Measurements from ENCODE around the gene ZNF146.
"Not testable (repeated sequence)": the region's sequence is repeated elsewhere in the genome, so short reads cannot be mapped to it uniquely, and the experiment has no call there.

Gene ZNF146

GRCh38 chr19:36214386-36215275, at the start of gene ZNF146, which contains the start of gene ZNF565:
Gene ZNF146, plus strand, starts transcription at chr19:36215106. Its CDS starts 21,335 bp downstream, at chr19:36236441.
Gene ZNF565, minus strand, starts transcription at chr19:36214665. Its CDS starts 12,680 bp downstream, at chr19:36201985.
- DNase-seq, result peak; percentile 98

DNA sequence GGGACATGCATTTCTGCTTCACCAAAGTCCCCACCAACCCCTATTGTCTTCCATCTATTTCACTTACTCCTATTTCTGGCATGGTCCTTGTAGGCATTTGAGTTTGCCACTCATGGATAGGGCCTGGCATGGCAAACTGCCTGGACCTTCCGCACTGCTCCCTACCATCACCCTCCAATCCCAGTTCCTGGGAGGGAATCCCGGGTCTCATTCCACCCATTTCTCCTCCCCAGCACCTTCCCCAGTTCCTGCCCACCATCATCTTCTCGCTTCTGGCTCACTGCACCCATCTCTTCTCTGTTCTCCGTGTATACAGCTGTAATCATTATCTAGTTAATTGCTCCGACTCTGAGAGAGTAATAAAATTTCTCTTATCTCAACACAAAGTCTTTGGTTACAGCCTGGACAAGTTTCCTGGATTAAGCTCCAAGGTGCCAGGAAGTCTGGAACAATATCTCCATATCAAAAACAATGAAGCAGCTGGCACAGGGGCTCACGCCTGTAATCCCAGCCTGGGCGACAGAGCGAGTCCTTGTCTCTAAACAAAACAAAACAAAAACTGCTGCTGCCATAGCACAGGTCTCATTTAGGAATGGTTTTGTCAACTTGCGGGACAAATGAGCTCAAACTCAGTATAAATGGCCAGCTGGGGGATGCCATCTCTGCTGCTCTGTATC, 45.7 kb upstream of the ZNF146 start:
- DNase-seq, result peak; percentile 46

GRCh38 chr19:36172852-36173251, 42.1 kb upstream of the ZNF146 start:
- DNase-seq, result no peak

GRCh38 chr19:36173846-36174245, 41.1 kb upstream of the ZNF146 start:
- DNase-seq, result not testable (repeated sequence)

DNA sequence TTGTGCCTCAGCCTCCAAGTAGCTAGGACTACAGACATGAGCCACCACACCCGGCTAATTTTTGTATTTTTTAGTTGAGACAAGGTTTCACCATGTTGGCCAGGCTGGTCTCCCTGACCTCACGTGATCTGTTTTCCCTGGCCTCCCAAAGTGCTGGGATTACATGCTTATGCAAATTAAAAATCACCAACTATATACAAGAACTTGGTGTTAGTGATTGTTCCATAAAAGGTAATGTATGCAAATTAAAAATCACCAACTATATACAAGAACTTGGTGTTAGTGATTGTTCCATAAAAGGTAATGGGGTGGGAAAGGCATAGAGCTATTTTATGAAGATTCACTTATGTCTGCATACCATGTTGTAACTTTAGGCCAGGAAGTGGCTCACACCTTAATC, 35.8 kb upstream of the ZNF146 start:
- not testable (repeated sequence) for DNase-seq

DNA sequence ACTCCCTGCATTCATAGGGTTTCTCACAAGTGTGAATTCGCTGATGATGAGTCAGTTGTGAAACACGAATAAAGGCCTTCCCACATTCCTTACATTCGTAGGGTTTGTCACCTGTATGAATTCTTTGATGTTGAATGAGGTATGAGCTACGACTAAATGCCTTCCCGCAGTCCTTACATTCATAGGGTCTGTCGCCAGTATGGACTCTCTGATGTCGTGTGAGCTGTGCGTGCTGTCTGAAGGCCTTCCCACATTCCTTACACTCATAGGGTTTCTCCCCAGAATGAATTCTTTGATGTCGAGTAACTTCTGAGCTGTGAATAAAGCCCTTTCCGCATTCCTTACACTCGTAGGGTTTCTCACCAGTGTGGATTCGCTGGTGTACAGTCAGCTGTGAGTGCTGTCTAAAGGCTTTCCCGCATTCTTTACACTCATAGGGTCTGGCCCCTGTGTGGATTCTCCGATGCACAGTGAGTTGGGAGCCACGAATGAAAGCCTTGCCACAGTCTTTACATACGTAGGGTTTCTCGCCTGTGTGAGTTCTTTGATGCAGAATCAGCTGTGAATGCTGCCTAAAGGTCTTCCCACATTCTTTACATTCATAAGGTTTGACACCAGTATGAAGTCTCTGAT, 32.2 kb upstream of the ZNF146 start:
- DNase-seq, result no peak

DNA sequence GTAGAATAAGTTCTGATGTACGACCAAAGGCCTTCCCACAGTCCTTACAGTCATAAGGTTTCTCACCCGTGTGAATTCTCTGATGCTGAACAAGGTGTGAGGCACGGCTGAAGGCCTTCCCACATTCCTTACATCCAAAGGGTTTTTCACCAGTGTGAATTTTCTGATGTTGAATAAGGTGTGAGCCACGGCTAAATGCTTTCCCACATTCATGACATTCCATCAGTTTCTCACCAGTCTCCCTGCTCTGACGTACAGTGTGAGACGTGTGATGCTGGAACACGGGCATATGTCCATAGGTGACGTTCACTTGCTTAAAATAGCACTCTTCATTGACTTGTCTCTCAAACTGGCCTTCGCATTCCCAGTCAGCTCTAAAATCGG, 31.7 kb upstream of the ZNF146 start:
- no peak for DNase-seq

DNA sequence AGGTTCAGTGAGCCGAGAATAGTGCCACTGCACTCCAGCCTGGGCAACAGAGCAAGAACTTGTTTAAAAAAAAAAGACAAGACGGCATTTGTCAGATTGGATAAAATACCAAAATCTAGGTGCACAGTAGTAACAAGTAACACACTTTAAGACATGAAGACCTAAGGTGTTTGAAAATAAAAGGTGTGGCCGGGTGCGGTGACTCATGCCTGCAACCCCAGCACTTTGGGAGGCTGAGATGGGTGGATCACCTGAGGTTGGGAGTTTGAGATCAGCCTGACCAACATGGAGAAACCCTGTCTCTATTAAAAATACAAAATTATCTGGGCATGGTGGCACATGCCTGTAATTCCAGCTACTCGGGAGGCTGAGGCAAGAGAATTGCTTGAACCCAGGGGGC, 28.2 kb upstream of the ZNF146 start:
- not testable (repeated sequence) for DNase-seq

GRCh38 chr19:36196249-36196648, 18.7 kb upstream of the ZNF146 start:
- no peak for DNase-seq

GRCh38 chr19:36198119-36198518, 16.8 kb upstream of the ZNF146 start:
- DNase-seq, result no peak

DNA sequence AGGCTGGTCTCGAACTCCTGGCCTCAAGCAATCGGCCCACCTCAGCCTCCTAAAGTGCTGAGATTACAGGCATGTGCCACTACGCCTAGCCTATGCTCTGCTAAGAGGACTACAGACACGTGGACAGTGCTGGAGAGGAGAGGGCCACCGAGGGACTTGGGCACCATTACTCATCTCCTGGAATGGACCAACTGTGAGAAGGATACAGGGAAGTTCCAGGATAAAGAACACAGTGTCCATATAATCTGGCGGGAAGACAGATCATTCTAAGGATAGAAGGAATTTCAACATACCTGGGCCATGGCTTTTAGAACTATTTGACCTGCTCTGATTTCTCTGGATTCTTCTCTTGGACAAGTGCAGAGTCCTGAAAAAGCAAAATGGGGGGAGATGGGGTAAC, 13.2 kb upstream of the ZNF146 start:
- no peak for DNase-seq

DNA sequence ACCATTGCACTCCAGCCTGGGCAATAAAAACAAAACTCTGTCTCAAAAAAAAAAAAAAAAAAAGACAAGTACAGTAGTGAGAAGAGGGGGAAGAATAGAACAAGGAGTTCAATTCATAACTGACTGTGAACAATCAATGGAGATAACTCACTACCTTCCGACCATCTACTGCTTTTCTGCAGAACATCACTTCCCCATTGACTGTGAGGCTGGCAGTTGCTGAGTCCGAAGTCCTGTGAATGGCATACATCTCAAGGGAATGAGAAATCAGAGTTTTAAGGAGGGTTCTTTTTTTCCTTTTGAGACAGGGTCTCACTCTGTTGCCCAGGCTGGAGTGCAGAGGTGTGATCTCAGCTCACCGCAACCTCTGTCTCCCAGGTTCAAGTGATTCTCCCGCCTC, 11.6 kb upstream of the ZNF146 start:
- no peak for DNase-seq

DNA sequence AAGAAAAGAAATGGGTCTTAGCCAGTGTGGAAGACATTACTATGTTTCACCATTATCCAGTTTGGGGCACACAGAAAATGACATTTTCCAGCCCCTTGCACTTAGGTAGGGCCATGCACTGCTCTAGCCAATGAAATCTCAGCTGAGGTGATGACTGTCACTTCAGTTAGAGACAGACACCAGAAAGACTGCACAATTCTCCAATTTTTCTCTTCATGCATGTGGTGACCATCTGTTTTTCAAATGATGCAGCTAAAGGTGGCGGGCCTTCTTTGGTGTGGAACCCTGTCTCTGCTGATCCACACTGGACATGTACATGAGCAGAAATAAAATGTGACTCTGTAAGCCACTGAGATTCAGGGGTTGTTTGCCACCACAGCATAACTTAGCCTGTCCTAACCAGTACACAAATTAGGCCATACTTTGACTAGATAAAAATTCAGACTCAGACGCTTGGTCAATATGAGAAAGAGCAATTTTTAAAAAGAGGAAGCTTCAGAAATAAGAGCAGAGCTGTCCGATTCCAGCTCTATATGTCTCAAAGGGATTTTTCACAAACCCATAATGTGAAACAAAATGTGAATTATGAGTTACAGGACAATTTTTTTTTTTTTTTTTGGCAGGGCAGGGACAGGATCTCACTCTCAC, 7.2 kb upstream of the ZNF146 start:
- no peak for DNase-seq

DNA sequence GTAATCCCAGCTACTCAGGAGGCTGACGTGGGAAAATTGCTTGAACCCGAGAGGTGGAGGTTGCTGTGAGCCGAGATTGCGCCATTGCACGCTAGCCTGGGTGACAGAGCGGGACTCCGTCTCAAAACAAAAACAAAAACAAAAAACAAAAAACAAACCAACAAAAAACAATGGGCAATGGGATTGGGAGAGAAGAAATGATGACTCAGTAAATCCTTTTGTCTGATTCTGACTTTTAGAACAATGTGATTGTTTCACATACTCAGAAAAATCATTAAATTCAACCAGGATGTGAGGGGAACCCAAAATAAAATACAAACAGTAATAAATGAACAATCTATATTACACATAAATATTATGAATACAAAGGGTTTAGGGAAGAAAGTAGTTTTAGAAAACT, 5.5 kb upstream of the ZNF146 start:
- no peak for DNase-seq

DNA sequence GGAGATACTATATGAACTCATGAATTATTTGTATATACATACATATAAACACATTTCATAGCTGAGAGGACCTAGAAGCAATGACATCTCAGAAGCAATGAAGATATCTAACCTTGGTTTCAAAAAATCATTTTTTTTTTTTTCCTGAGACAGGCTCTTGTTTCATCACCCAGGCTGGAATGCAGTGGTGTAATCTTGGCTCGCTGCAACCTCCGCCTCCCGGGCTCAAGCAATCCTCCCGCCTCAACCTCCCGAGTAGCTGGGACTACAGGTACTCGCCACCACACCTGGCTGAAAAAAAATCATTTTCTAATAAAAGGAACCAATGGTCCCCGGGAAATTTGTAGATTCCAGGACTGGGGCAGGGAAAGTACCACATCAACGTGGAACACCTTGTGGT, 4.4 kb upstream of the ZNF146 start:
- no peak for DNase-seq

GRCh38 chr19:36212895-36213294, 2.0 kb upstream of the ZNF146 start:
- no peak for DNase-seq

DNA sequence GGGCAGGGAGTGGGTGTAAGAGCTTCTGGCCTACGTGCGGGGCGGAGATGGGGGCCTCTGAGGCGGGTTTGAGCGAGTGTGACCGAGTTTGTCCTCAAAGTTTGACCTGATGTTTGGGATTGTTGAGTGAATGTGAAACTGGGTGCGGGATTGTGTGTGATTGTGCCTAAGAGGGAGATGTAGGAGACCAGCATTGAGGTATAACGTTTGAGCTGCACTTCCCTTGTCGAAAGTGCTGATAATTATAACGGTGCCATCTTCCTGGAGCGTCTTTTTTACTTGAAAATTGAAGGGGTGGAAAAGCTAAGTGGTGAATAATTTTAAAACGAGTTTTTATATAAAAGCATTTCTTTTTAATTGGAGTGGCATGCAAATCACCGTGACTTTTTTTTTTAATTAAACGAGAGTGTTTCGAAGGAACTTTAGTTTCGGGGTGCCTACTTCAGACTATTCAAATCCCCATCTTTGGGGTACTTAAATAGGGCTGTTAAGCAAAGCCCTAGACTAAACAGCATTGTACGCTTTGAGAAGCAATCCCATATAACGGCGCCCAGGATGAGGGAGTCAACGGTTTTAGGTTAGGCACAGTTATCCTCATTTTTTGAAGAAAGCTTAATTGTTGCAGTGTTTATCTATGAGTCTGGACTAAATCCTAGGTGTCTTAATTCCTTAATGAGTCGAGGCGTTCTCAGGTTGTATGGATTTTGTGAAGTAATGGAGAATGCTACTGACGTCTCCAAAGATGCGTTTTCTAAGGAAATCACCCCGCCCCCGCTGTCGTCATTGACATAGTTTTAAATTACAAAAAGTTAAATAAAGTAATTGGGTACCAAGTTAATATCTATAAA, 594 bp downstream of the ZNF146 start:
- peak; percentile 39 for DNase-seq

- DNase-seq, result no peak
Observed at GRCh38 chr19:36221474-36221873, 6.6 kb downstream of the ZNF146 start.

DNA sequence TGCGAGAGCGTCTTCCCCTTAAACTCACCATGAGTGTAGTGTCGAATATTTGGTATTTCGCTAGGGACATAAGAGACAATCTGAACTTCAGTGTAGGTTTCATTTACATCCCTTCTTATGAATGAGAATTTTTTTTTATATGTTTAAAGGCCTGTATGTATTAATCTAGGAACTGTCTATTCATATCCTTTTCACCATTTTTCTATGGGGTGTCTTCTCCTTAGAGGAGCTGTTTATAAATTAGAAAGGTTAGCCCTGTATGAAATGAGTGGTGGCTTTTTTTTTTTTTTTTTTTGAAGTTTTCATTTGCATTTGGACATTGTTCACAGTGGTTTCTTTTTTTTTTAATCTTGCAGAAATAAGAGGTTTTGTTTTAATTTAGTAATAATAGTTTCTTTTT, 7.6 kb downstream of the ZNF146 start:
- no peak for DNase-seq

GRCh38 chr19:36225219-36225892, 10.4 kb downstream of the ZNF146 start:
- DNase-seq, result no peak

- DNase-seq, result not testable (repeated sequence)
Observed at GRCh38 chr19:36233626-36234025, 18.7 kb downstream of the ZNF146 start.

All from right hindlimb (tissue), 1 donor.